OCI-M1 (cell line): Measurements from ENCODE around the gene DNAL4.
A peak's percentile ranks its signal among the peaks of the same experiment; 100 is the strongest.

ENCODE experiments used
- DNase-seq: peaks from one replicate; lab custom pipeline; 2025; lab: John Stamatoyannopoulos, UW

DNAL4 gene

DNA sequence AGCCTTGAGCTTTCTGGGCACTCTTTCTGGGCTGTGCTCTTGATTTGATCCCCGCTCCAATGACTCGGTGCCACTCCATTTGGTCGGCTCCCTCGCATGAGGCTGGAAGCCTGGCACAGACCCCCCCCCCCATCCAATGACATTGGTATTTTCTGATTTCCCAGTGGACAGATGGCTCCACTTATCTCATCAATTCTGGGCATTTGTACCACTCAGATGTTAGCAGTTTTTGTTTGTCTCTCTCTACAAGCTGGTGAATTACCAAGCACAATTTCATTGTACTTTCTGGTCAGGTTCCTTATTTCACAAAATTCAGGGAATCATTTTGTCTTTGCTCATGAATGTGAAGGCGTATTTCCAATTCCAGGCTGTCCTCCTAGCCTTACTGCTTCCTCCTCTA, 9.1 kb downstream of the DNAL4 start:
- no peak for DNase-seq

DNA sequence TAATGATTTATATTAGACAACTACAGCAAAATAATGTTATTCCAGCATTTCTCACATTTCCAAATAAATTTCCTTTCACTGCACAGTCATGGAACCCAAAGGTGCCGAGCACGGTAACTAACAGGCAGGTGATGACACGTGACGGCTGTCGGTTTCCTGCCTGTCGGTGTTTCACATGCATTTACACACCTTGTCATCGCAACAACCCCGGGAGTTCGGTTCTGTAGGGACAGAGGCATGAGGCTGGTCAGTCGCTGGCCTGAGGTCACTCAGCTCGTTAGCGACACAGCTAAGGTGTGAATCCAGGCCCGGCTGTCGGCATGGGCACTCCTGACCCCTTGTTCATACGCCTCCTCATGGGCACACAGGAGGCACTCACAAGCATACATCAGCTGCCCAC, 9.9 kb downstream of the DNAL4 start:
- no peak for DNase-seq

GRCh38 chr22:38783095-38783615, 10.8 kb downstream of the DNAL4 start:
- no peak for DNase-seq

- DNase-seq, result peak; percentile 50
Observed at GRCh38 chr22:38782402-38783094, 11.4 kb downstream of the DNAL4 start.

DNA sequence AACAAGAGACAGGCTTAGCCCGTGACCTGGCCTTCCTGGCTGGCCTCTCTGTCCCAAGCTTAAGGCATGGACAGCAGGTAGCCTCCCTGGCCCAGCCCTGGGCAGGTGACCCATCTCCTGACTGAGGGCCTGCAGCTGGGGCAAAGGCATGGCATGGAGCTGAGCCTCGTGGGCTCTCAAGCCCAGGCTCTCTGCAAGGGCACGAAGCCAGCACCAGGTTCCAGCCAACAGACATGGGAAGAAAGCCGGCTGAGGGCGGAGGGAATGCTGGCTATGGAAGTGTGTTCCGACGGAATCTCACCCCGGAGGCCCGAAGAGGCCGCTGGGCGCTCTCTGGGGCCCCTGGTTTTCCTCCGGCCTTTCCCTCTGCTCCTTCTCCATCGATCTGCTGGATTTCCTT, 12.9 kb downstream of the DNAL4 start:
- DNase-seq, result no peak

GRCh38 chr22:38777087-38777671, 16.8 kb downstream of the DNAL4 start:
- no peak for DNase-seq

DNA sequence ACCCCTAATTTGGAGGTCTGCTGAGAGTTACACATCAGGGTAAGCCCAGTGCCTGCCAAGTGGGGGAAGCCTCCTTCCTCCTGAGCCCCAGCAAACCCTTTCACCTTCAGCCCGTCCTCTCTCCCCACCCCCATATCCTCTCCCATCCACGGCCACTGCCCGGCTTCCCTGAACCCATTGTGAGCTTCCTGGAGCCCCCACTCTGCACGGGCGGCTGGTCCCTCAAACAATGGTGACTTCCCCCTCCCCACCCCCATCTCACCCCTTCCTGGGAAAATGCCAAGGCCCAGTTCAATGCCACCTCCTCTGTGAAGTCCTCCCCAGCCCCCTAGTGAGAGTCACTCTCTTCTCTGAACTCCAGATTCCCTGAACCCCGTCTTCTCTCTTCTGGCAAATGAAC, 17.9 kb downstream of the DNAL4 start:
- DNase-seq, result no peak

GRCh38 chr22:38775656-38776055, 18.3 kb downstream of the DNAL4 start:
- no peak for DNase-seq

GRCh38 chr22:38774496-38775166, 19.3 kb downstream of the DNAL4 start:
- DNase-seq, result no peak

DNA sequence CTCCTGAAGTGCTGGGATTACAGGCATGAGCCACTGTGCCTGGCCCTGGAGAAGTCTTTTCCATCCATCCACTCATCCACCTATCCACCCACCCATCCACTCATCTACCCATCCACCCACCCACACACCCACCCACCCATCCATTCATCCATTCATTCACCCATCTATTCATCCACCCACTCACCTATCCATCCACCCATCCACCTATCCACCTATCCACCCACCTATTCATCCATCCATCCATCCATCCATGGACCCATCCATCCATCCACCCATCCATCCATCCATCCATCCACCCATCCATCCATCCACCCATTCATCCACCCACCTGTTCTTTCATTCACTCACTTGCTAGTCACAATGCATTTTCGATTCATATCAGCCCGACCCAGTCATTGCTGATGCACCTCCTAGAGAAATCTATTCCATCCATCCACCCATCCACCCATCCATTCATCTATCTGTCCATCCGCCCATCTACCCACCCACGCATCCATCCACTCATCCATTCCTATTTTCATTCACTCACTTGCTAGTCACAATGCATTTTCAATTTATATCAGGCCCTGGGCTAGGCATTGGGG, 20.5 kb downstream of the DNAL4 start:
- DNase-seq, result no peak

GRCh38 chr22:38772623-38772873, 21.4 kb downstream of the DNAL4 start:
- no peak for DNase-seq

GRCh38 chr22:38770257-38770949, 23.5 kb downstream of the DNAL4 start:
- no peak for DNase-seq

GRCh38 chr22:38768036-38768435, 25.9 kb downstream of the DNAL4 start:
- DNase-seq, result no peak

DNA sequence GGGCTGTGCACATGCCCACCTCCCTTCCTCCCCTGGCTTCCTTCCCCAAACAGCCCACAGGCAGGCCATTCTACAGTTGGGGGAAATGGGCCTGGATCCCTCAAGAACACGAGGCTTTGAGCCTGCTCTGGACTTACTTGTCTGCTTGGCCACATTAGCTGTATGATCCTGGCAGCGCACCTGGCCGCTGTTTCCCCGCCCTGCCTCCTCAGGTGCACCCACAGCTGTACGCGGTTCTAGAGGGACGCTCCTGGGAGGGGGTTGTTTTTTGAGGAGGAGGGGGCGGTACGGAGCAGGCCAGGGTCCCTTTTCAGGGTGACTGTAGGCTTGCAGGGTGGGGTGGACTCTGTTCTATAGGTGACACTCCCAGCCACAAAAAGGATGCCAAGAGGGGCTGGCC, 26.6 kb downstream of the DNAL4 start:
- DNase-seq, result no peak

DNA sequence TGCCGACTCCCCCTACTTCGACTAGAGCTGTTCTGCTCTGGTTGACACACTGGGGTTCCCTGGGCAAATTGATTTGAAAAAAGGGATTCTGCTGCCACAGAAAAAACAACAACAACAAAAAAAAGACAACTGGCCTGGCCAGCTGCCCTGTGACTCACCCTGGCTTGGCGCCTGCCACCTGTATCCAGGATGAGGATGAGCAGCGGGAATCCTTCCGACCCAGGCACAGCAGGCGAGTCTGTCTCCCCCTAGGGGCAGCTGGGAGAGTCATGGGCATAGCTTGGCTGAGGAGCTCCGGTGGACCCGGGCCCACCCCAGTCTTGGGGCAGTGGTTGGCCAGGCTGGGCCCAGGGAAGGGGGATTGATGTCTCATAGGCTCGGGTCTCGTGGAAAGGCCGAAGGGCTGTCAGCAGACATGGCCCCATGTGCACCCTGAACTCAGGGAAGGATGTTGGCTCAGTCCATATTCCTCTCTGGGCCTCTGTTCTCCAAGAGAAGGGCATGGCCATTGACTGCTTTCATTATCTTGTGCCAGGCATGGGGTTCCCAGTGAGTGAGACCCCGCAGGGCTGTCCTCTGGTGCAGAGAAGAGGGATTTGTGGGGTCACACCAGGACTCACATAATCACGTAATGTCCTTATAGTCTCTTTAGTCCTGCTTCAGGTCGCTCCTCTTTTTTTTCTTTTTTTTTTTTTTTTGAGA, 27.7 kb downstream of the DNAL4 start:
- peak; percentile 26 for DNase-seq

- no peak for DNase-seq
Observed at GRCh38 chr22:38762551-38762983, 31.4 kb downstream of the DNAL4 start.

DNA sequence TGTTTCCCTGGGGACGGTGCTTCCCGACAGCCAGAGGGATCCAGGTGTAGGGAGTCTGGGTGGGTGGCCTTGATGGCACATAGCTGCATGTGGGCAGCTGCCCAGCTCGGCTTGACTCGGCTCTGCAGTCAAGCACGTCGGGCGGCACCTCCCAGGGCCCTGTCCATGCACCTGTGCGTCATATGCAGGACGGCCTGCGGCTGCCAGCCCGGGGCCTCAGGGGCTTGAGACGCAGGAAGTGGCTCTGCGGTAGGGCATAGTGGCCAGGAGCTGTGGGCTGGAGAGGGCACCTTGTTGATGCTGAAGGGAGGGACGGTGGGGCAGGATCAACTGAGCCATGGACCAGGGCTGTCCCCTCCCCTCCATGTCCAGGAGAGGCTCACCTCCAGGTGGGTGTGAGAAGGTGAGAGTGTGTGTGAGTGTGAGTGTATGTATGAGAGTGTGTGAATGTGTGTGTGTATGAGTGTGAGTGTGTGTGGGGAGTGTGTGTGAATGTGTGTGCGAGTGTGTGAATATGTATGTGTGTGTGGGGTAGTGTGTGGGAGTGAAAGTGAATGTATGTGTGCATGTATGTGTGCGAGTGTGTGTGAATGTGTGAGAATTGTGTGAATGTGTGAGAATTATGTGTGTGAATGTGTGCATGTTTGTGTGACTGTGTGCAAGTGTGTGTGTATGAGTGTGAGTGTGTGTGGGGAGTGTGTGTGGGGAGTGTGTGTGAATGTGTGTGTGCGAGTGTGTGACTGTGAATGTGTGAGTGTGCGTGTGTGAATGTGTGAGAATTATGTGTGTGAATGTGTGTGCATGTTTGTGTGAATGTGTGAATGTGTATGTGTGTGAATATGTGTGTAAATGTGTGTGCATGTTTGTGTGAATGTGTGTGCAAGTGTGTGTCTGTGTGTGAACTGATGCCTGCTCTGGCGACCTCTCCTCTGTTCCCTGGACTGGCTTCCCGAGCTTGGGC, 32.5 kb downstream of the DNAL4 start:
- DNase-seq, result no peak

DNA sequence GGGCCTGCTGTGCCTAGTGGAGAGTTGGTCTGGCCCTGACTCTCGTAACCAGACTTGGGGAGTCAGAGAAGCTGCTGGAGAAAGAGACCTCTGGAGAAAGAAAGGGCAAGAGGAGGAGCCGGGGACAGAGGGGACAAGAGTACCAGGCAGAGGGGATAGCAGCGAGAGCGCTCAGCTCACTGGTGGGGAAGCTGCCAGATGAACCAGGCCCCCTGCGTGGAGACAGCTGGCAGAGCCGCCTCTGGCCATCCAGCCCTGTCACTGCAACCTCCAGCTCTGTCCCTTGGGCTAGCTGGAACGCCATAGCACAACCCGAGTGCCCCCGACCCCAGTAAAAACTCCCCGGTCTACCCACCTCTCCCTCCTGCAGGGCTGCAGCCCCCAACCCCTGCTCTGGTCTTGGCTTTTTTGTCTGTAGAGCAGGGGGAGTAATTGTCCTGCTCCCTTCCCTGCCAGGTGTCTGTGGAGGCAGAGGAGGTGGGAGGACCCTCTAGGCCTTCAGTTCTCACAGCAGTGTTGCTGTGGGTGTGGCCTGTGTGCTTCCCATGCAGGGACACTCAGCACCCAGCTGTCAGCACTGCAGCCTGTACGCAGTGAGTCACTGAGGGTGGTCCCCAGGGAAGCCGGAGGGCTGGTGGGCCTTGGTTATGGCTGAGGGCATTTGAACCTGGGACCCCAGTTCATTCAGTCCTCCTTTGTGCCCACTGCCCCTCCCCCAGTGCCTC, 33.3 kb downstream of the DNAL4 start:
- DNase-seq, result no peak

- no peak for DNase-seq
Observed at GRCh38 chr22:38759005-38759404, 34.9 kb downstream of the DNAL4 start.
